Hepatocyte (in vitro differentiated cells): ENCODE measurements around the gene EEF2K. TPM values are rescaled to one million over a fixed set of nuclear protein-coding genes. Genes with fewer than 3 reads are reported as not detected.

ENCODE experiments used
- DNase-seq: peaks from one replicate; pipeline ENCODE4 v3.0.0-alpha.2; 2016; ENCODE audit warnings: low spot score
- H2AFZ ChIP-seq: fragments of 200-600 bp; sonication (generic); 2 replicates; pipeline ENCODE4 v1.6.0; 2016; ENCODE audit warnings: antibody characterized with exemption, mild to moderate bottlenecking
- H3K27ac ChIP-seq: fragments of 200-600 bp; sonication (generic); 2 replicates; pipeline ENCODE4 v1.5.1; 2016; ENCODE audit warnings: mild to moderate bottlenecking
- H3K27me3 ChIP-seq: fragments of 200-600 bp; sonication (generic); 2 replicates; pipeline ENCODE4 v1.6.1; 2016
- H3K36me3 ChIP-seq: fragments of 200-600 bp; sonication (generic); replicated peaks from 2 replicates; pipeline ENCODE4 v1.5.1; 2016; ENCODE audit warnings: low read depth; ENCODE audit not compliant: insufficient read depth
- H3K4me1 ChIP-seq: fragments of 200-600 bp; sonication (generic); 2 replicates; pipeline ENCODE4 v1.5.1; 2016; ENCODE audit warnings: mild to moderate bottlenecking, moderate library complexity; ENCODE audit not compliant: insufficient read depth
- H3K4me2 ChIP-seq: fragments of 200-600 bp; sonication (generic); 2 replicates; pipeline ENCODE4 v1.6.0; 2016
- H3K4me3 ChIP-seq: fragments of 200-600 bp; sonication (generic); 2 replicates; pipeline ENCODE4 v1.5.1; 2016; ENCODE audit warnings: mild to moderate bottlenecking
- H3K79me2 ChIP-seq: fragments of 200-600 bp; sonication (generic); 2 replicates; pipeline ENCODE4 v1.6.0; 2017; ENCODE audit warnings: mild to moderate bottlenecking
- H3K9me2 ChIP-seq: fragments of 200-600 bp; sonication (generic); replicated peaks from 2 replicates; pipeline ENCODE4 v1.6.0; 2017; ENCODE audit warnings: mild to moderate bottlenecking; ENCODE audit not compliant: insufficient read depth
- H3K9me3 ChIP-seq: fragments of 200-600 bp; sonication (generic); 2 replicates; pipeline ENCODE4 v1.5.1; 2016; ENCODE audit warnings: low read depth, mild to moderate bottlenecking
- H4K20me1 ChIP-seq: fragments of 200-600 bp; sonication (generic); 2 replicates; pipeline ENCODE4 v1.6.0; 2016; ENCODE audit warnings: mild to moderate bottlenecking; ENCODE audit not compliant: insufficient read depth, poor library complexity, severe bottlenecking
- EZH2 ChIP-seq: fragments of 200-600 bp; sonication (generic); IDR thresholded peaks from 2 replicates; pipeline ENCODE4 v1.6.1; 2016; ENCODE audit warnings: antibody characterized with exemption, mild to moderate bottlenecking, borderline replicate concordance
- EZH2phosphoT487 ChIP-seq: fragments of 200-600 bp; sonication (generic); IDR thresholded peaks from one replicate; pipeline ENCODE4 v1.6.1; 2018; ENCODE audit warnings: antibody characterized with exemption, mild to moderate bottlenecking, low read depth, moderate library complexity; ENCODE audit not compliant: unreplicated experiment, severe bottlenecking
- WGBS: methylation state at CpG from one replicate; pipeline ENCODE4 v1.1.6; 2016; ENCODE audit warnings: low lambda C conversion rate; ENCODE audit errors: missing lambda C conversion rate; 5-methylcytosine and 5-hydroxymethylcytosine counted together
- polyA plus RNA-seq: library from polyadenylated mRNA; unstranded; fragments of >200 nt; fragmentation: Nextera tagmentation; extraction: Ambion mirVana; gene quantifications from 2 replicates; pipeline ENCODE4 v1.2.1, GENCODE V29; 2016
- total RNA-seq: library from RNA; depleted of rRNA; stranded (reverse); fragments of >200 nt; gene quantifications from 2 replicates; pipeline ENCODE4 v1.2.3, GENCODE V29; 2014
- TF ChIP-seq, protein P1 (sequence below): fragments of 200-600 bp; sonication (generic); IDR thresholded peaks from 2 replicates; pipeline ENCODE4 v1.5.1; 2016; ENCODE audit warnings: antibody characterized with exemption, mild to moderate bottlenecking; ENCODE audit not compliant: poor library complexity

Gene EEF2K
- total and polyA plus RNA-seq, 2 experiments from 2014 or later: 7.9 to 15.1 TPM

DNA sequence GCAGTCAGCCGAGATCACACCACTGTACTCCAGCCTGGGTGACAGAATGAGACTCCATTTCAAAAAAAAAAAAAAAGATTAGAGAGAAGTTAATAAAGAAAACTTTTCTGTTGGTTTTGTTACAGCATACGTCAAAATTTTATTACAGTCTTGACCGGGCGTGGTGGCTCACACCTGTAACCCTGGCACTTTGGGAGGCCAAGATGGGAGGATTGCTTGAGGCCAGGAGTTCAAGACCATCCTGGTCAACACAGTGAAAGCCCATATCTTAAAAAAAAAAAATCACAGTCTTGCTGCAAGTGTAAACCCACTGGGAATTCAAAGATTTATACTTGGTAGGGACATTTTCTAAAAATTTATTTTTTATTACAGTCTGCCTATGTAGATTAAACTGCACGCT, 84.9 kb downstream of the EEF2K start:
- no peaks in the 10 kb centered on the region for H3K27me3 ChIP-seq
- H3K4me3 ChIP-seq: no peak overlapping the region
- H3K79me2 ChIP-seq: no peaks in the 10 kb centered on the region
- H3K4me2 ChIP-seq: no peak overlapping the region
- H3K9me3 ChIP-seq: no peaks in the 10 kb centered on the region
- no peaks in the 10 kb centered on the region for H4K20me1 ChIP-seq
- no peaks in the 10 kb centered on the region for H3K36me3 ChIP-seq
- no peaks in the 10 kb centered on the region for H3K4me1 ChIP-seq
- no peaks in the 10 kb centered on the region for H3K9me2 ChIP-seq
- no peak overlapping the region for H2AFZ ChIP-seq
- no peak for DNase-seq
- TF ChIP-seq, protein P1, sequence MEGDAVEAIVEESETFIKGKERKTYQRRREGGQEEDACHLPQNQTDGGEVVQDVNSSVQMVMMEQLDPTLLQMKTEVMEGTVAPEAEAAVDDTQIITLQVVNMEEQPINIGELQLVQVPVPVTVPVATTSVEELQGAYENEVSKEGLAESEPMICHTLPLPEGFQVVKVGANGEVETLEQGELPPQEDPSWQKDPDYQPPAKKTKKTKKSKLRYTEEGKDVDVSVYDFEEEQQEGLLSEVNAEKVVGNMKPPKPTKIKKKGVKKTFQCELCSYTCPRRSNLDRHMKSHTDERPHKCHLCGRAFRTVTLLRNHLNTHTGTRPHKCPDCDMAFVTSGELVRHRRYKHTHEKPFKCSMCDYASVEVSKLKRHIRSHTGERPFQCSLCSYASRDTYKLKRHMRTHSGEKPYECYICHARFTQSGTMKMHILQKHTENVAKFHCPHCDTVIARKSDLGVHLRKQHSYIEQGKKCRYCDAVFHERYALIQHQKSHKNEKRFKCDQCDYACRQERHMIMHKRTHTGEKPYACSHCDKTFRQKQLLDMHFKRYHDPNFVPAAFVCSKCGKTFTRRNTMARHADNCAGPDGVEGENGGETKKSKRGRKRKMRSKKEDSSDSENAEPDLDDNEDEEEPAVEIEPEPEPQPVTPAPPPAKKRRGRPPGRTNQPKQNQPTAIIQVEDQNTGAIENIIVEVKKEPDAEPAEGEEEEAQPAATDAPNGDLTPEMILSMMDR: no peak
- no peak for TF ChIP-seq EZH2
- no peak for TF ChIP-seq EZH2phosphoT487
- H3K27ac ChIP-seq: no peak overlapping the region
- WGBS: 98% methylated on average over 5 of the region's 5 CpGs

- Histone ChIP-seq H3K4me1 (no peaks in the 10 kb centered on the region), H4K20me1 (no peaks in the 10 kb centered on the region), H3K27ac (no peak overlapping the region), H3K36me3 (no peaks in the 10 kb centered on the region), H3K79me2 (no peaks in the 10 kb centered on the region), H3K4me3 (no peak overlapping the region), H3K4me2 (no peak overlapping the region), H3K9me2 (no peaks in the 10 kb centered on the region), H3K27me3 (no peaks in the 10 kb centered on the region), H2AFZ (no peak overlapping the region), H3K9me3 (no peaks in the 10 kb centered on the region)
- WGBS: 80% methylated on average over 4 of the region's 4 CpGs
- no peak for DNase-seq
- TF ChIP-seq EZH2 (no peak), EZH2phosphoT487 (no peak)
- TF ChIP-seq, protein P1: no peak
Observed at GRCh38 chr16:22291860-22292318, 85.8 kb downstream of the EEF2K start.

- no peaks in the 10 kb centered on the region for H3K36me3 ChIP-seq
- no peaks in the 10 kb centered on the region for H4K20me1 ChIP-seq
- no peak for TF ChIP-seq EZH2
- TF ChIP-seq EZH2phosphoT487: no peak
- TF ChIP-seq, protein P1: no peak
- no peaks in the 10 kb centered on the region for H3K9me2 ChIP-seq
- no peaks in the 10 kb centered on the region for H3K4me1 ChIP-seq
- no peaks in the 10 kb centered on the region for H3K79me2 ChIP-seq
- no peak overlapping the region for H3K4me2 ChIP-seq
- no peak overlapping the region for H2AFZ ChIP-seq
- no peak overlapping the region for H3K27ac ChIP-seq
- no peak overlapping the region for H3K4me3 ChIP-seq
- no peaks in the 10 kb centered on the region for H3K27me3 ChIP-seq
- no peak for DNase-seq
- H3K9me3 ChIP-seq: no peaks in the 10 kb centered on the region
Observed at GRCh38 chr16:22292320-22292719, 86.2 kb downstream of the EEF2K start.
